ENCODE data around the gene COA1. TPM values are rescaled to one million over a fixed set of nuclear protein-coding genes. Genes with fewer than 3 reads are reported as not detected.
A peak's percentile ranks its signal among the peaks of the same experiment; 100 is the strongest.

COA1 gene
- total RNA-seq, 3 donors from 2014 or later (not counting 1 experiment from before 2014, with no cell fraction given), result 55.0 to 85.3 (median 69.5) TPM

GRCh38 chr7:43636093-43636492 lies 93.2 kb downstream of the COA1 start:
- DNase-seq, result no peak
- peaks cover 38% of the 10 kb centered on the region for H3K36me3 Mint-ChIP-seq
- H3K4me3 Mint-ChIP-seq, result no peak overlapping the region
- no peaks in the 10 kb centered on the region for H3K9me3 Mint-ChIP-seq
- H3K36me3 ChIP-seq (ENCODE audit: control insufficient read depth, insufficient read depth, low read length), result peaks cover 78% of the 10 kb centered on the region
- ATAC-seq, result no peak
- no peaks in the 10 kb centered on the region for H3K27me3 Mint-ChIP-seq (ENCODE audit: low read depth in 2 of 2)
- no peak overlapping the region for H3K4me3 ChIP-seq (ENCODE audit: low read length)
- intact Hi-C loops (cut with micrococcal nuclease), result no loop called here
- no peak overlapping the region for H3K27ac ChIP-seq (ENCODE audit: low read length)
- peak overlapping the region; percentile 91 to 95 for H3K27ac Mint-ChIP-seq
- peaks cover 92 to 93% of the 10 kb centered on the region in 2 donors for H3K4me1 Mint-ChIP-seq
- WGBS (ENCODE audit: insufficient coverage), result 94% methylated on average over 4 of the region's 6 CpGs
- no peaks in the 10 kb centered on the region for H3K9me3 ChIP-seq (ENCODE audit: control insufficient read depth, insufficient read depth, low read length)
- H3K27me3 ChIP-seq (ENCODE audit: control insufficient read depth, insufficient read depth, low read length), result no peaks in the 10 kb centered on the region
- peaks cover 56% of the 10 kb centered on the region for H3K4me1 ChIP-seq (ENCODE audit: control insufficient read depth, insufficient read depth, low read length)
- TF ChIP-seq CTCF (IDR thresholded peaks at IDR 0.05), result no peak

GRCh38 chr7:43634384-43634783 lies 94.9 kb downstream of the COA1 start:
- peak overlapping the region; percentile 91 to 95 for H3K27ac Mint-ChIP-seq
- H3K27me3 Mint-ChIP-seq (ENCODE audit: low read depth in 2 of 2), result no peaks in the 10 kb centered on the region
- H3K36me3 Mint-ChIP-seq, result peaks cover 41% of the 10 kb centered on the region
- no peaks in the 10 kb centered on the region for H3K9me3 ChIP-seq (ENCODE audit: control insufficient read depth, insufficient read depth, low read length)
- no peak for ATAC-seq
- H3K27ac ChIP-seq (ENCODE audit: low read length), result peak overlapping the region; percentile 41
- peaks cover 54% of the 10 kb centered on the region for H3K4me1 ChIP-seq (ENCODE audit: control insufficient read depth, insufficient read depth, low read length)
- H3K4me1 Mint-ChIP-seq, result peaks cover 86 to 90% of the 10 kb centered on the region in 2 donors
- H3K9me3 Mint-ChIP-seq, result no peaks in the 10 kb centered on the region
- 95% methylated on average over 2 of the region's 2 CpGs for WGBS (ENCODE audit: insufficient coverage)
- H3K4me3 ChIP-seq (ENCODE audit: low read length), result no peak overlapping the region
- H3K4me3 Mint-ChIP-seq, result peak overlapping the region; percentile 62
- H3K27me3 ChIP-seq (ENCODE audit: control insufficient read depth, insufficient read depth, low read length), result no peaks in the 10 kb centered on the region
- intact Hi-C loops (cut with micrococcal nuclease), result no loop called here
- no peak for TF ChIP-seq CTCF (IDR thresholded peaks at IDR 0.05)
- peaks cover 78% of the 10 kb centered on the region for H3K36me3 ChIP-seq (ENCODE audit: control insufficient read depth, insufficient read depth, low read length)
- no peak for DNase-seq

GRCh38 chr7:43632746-43633145 lies 96.6 kb downstream of the COA1 start:
- Histone ChIP-seq H3K36me3 (ENCODE audit: control insufficient read depth, insufficient read depth, low read length) (peaks cover 82% of the 10 kb centered on the region), H3K27ac (ENCODE audit: low read length) (peak overlapping the region; percentile 20), H3K27me3 (ENCODE audit: control insufficient read depth, insufficient read depth, low read length) (no peaks in the 10 kb centered on the region), H3K9me3 (ENCODE audit: control insufficient read depth, insufficient read depth, low read length) (no peaks in the 10 kb centered on the region), H3K4me3 (ENCODE audit: low read length) (no peak overlapping the region), H3K4me1 (ENCODE audit: control insufficient read depth, insufficient read depth, low read length) (peaks cover 52% of the 10 kb centered on the region)
- peak in 1 of 2 donors; percentile 52 for DNase-seq
- no peaks in the 10 kb centered on the region for H3K9me3 Mint-ChIP-seq
- no peak for ATAC-seq
- intact Hi-C loops (cut with micrococcal nuclease), result no loop called here
- WGBS (ENCODE audit: insufficient coverage), result 94% methylated on average over 4 of the region's 4 CpGs
- TF ChIP-seq CTCF (IDR thresholded peaks at IDR 0.05), result no peak
- peak overlapping the region; percentile 50 for H3K4me3 Mint-ChIP-seq
- peak overlapping the region; percentile 91 to 95 for H3K27ac Mint-ChIP-seq
- peaks cover 40% of the 10 kb centered on the region for H3K36me3 Mint-ChIP-seq
- H3K4me1 Mint-ChIP-seq, result peaks cover 89 to 90% of the 10 kb centered on the region in 2 donors
- no peaks in the 10 kb centered on the region for H3K27me3 Mint-ChIP-seq (ENCODE audit: low read depth in 2 of 2)

- peaks cover 45% of the 10 kb centered on the region for H3K4me1 ChIP-seq (ENCODE audit: control insufficient read depth, insufficient read depth, low read length)
- WGBS (ENCODE audit: insufficient coverage), result 54% methylated on average over 2 of the region's 2 CpGs
- intact Hi-C loops (cut with micrococcal nuclease), result no loop called here
Observed at GRCh38 chr7:43631559-43631958, 97.8 kb downstream of the COA1 start.

More at GRCh38 chr7:43631559-43631958, 97.8 kb downstream of the COA1 start:
- DNase-seq (peak in 1 of 2 donors; percentile 47), ATAC-seq (peak; percentile 31 to 39 (median 32))
- peaks cover 87 to 90% of the 10 kb centered on the region in 2 donors for H3K4me1 Mint-ChIP-seq
- Histone ChIP-seq H3K36me3 (ENCODE audit: control insufficient read depth, insufficient read depth, low read length) (peaks cover 84% of the 10 kb centered on the region), H3K27me3 (ENCODE audit: control insufficient read depth, insufficient read depth, low read length) (no peaks in the 10 kb centered on the region), H3K9me3 (ENCODE audit: control insufficient read depth, insufficient read depth, low read length) (no peaks in the 10 kb centered on the region), H3K4me3 (ENCODE audit: low read length) (no peak overlapping the region), H3K27ac (ENCODE audit: low read length) (peak overlapping the region; percentile 41)
- TF ChIP-seq CTCF (IDR thresholded peaks at IDR 0.05), result no peak
- H3K36me3 Mint-ChIP-seq, result peaks cover 30% of the 10 kb centered on the region
- peak overlapping the region; percentile 91 to 95 for H3K27ac Mint-ChIP-seq
- H3K27me3 Mint-ChIP-seq (ENCODE audit: low read depth in 2 of 2), result no peaks in the 10 kb centered on the region
- H3K4me3 Mint-ChIP-seq, result peak overlapping the region; percentile 22
- H3K9me3 Mint-ChIP-seq, result no peaks in the 10 kb centered on the region

Measured in natural killer cell (primary cell).